HG02943 (cell line): ENCODE results near the gene OR8B3.
"Not testable (repeated sequence)": the region's sequence is repeated elsewhere in the genome, so short reads cannot be mapped to it uniquely, and the experiment has no call there.

Experiments used
- ATAC-seq: cut with Tn5 transposase; IDR thresholded peaks from one replicate; pipeline ENCODE4 v1.9.1; 2021; ENCODE audit warnings: mild to moderate bottlenecking, low read depth, moderate library complexity; ENCODE audit not compliant: unreplicated experiment

Gene OR8B3, protein sequence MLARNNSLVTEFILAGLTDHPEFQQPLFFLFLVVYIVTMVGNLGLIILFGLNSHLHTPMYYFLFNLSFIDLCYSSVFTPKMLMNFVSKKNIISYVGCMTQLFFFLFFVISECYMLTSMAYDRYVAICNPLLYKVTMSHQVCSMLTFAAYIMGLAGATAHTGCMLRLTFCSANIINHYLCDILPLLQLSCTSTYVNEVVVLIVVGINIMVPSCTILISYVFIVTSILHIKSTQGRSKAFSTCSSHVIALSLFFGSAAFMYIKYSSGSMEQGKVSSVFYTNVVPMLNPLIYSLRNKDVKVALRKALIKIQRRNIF

DNA sequence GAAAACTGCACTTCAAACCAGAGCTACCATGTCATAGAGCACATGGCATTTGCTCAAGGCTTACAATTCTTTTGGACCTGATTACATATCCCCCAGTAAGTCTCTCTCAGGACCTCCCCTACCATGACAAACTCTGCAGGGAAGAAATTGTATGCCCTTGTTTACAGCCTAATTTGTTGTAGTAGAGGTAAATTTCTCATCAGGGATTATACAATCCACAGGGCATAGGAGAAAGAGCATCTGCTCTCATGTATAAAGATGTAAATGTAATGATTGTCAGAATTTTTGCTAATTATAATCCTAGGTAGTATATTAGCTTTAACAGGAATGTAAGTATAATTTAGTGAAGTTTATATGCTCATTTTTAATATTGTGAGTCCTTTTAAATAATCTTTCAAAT, at the start of gene OR8B3:
OR8B3 (minus strand) TSS at position 101 of the 400 bp plus-strand sequence. CDS start 1,673 bp downstream, outside the sequence.
- ATAC-seq = no peak

DNA sequence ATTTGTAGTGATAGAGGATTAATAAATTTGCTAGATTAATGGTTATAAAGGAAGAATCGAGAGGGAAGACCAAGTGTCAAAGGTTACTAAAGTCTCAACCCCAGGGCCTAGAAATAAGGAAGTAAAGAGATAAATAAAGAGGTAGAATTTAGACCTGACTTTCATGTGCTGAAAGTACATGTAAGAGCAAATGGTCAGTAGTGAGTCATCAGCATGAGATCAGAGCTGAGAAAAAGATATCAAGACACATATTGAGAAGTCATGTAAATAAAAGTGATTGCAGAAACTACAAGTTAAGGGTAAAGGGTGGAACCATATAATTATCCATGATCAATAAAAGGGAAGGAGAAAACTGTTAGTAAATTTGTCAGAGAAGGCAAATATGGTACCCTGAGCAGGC, 48.1 kb upstream of the OR8B3 start:
- no peak for ATAC-seq

DNA sequence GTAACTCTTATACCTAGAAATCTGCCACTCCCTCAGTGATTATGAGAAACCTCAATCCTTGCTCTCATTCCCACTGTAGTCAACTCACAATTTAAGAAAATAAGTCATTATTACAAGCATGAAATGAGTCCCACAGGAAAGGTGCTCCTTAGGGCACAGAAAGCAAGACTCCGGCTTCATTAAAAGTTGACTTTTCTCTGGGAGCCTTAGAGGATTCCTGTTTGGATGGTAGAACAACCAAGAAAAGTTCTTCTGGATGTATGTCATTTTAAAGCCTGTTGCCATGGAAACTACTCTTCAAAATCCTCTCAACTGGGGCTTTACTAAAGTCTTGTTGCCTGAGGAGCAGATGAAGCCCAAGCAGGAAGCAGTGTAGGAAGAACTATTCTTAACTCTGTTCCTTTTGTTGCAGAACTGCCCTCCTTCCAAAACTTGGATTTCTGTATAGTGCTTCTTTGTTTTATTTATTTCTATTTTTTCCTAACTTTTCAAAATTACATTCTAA, 46.9 kb upstream of the OR8B3 start, which contains the start of gene OR8B8:
OR8B8 (minus strand) TSS at position 51 of the 505 bp plus-strand sequence. CDS start 4,611 bp downstream, outside the sequence.
- no peak for ATAC-seq

DNA sequence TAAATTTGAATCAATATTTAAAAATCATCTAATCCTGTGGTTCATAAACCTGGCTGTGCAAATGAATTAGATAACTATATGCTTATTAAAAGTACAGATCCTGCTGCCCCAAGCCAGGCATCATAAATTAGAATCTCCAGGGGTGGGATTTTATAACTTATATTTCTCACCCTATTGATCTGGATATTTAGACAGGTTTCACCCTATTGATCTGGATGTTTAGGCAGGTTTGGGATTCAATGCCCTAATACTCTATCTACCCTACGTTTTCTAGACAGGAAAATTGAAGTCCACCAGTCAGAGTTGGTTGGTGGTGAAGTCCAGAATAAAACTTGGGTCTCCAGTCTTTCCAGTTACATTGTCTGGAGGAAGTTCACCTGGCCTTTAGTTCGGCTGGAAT, 44.0 kb upstream of the OR8B3 start:
- no peak for ATAC-seq

DNA sequence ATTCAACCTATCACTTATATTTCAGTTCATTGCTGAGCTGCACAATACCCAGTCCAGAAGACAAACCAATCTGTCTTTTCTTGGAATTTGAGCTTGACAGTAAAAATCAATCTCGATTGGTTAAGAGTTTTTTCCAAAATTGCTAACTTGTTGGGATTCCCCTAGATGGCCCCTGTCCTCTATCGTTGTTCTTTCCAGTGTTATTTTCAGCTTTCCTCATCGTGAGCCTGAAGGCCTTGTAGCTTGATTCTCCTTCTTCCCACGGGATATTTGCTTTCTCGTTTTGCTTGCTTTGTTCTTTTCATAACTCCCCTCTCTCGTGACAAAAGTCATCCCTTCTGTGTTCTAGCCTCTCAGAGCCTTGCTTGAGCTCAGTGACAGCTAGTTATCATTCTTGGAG, 43.6 kb upstream of the OR8B3 start:
- no peak for ATAC-seq

DNA sequence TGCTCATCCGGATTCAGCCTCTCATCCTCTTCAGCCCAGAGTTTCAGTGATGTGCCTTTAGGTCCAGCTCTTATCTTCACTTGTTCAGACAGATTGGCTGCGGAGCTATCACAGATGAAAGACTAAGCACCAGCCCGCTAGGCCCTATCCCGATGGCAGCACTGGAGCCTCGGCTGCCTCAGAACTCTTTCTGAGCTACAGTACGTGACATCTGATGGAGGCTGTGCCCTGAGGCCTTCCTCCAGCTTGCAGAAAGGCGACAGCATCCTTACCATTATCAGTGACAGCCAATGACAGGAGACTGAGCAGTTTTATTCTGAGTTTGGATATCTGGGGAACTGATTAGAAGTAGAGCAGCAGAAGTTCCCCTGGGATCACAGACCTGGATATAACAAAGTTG, 42.7 kb upstream of the OR8B3 start:
- no peak for ATAC-seq

DNA sequence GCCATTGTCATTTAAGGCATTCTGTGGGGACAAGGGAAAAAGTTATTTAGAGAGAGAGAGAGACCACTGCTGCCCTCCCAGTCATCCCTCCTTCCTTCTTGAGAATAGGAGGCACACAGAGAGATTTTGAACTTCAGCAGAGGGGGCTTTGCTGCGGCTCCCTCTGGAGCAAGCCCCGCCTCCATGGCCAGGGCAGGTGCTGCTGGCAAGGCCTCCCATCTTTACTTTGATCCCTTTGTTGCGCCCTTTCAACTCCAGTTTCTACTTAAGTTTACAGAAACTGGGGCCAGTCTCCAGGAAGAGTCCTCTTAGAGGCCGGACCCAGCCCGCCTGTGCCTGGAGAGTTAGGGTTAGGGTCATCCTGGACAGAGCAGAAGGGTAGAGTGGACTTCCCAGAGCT, 42.3 kb upstream of the OR8B3 start:
- no peak for ATAC-seq

DNA sequence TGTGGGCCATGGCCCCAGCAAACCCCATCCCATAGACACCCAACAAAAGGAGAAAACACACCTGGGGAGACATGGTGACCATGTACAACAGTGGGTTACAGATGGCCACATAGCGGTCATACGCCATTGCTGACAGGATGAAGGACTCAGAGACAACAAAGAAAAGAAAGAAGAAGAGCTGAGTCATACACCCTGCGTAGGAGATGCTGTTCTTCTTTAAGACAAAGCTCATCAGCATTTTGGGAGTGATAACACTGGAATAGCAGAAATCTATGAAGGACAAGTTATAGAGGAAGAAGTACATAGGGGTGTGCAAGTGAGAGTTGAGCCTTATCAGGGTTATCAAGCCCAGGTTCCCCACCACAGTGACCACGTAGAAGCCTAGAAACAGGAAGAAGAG, 41.8 kb upstream of the OR8B3 start:
- ATAC-seq = no peak

DNA sequence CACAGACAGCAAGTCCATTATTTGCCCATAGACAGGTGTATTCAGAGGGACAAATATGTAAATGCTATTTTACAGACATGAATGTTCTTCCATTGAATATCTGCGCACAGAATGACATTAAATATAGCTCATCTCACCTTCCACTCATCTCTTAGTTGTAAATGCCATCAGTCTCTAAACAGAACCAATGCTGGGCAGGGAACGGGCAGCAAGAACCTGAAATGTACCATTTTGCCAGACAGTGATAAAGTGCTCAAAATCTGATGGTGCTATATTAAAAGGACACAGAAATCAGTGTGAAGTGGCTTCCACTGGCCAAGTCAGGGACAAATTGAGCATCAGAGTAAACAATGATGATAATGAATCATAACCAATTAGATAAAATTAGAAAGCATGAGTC, 35.9 kb upstream of the OR8B3 start:
- ATAC-seq = no peak

DNA sequence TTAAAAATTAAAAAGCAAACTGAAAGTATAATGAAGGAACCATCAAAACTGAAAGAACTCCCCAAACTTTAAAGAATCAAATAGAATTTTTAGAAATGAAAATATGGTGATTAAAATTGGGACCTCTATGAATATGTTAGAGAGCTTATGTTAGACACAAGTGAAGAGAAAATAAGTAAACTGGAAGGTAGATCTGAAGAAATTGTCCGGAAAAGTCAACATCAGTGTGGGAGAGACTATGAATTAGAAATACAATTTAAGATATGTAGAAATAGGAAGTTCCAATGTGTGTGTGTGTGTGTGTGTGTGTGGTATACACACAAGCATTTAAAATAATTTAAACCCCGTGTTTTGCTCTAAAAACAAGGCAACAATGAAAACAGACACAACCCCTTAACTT, 30.8 kb upstream of the OR8B3 start:
- no peak for ATAC-seq

DNA sequence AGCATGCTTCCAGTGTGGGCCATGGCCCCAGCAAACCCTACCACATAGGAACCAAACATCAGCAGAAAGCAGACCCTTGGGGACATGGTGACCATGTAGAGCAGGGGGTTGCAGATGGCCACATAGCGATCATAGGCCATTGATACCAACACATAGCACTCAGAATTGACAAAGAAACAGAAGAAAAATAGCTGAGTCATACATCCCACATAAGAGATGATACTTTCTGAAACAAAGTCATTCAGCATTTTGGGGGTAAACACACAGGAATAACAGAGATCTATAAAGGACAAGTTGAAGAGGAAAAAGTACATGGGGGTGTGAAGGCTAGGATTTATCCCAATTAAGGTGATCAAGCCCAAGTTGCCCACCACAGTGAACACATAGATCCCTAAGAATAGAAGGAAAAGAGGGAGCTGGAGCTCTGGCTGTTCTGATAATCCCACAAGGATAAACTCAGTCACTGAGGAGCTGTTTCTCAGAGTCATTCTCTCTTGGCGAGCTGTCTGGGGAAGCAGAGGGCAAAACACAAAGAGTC, 25.6 kb upstream of the OR8B3 start, which contains the start of gene OR8B4:
OR8B4 (minus strand) TSS at position 488 of the 538 bp plus-strand sequence; CDS start at position 488, 0 bp downstream.
- no peak for ATAC-seq

DNA sequence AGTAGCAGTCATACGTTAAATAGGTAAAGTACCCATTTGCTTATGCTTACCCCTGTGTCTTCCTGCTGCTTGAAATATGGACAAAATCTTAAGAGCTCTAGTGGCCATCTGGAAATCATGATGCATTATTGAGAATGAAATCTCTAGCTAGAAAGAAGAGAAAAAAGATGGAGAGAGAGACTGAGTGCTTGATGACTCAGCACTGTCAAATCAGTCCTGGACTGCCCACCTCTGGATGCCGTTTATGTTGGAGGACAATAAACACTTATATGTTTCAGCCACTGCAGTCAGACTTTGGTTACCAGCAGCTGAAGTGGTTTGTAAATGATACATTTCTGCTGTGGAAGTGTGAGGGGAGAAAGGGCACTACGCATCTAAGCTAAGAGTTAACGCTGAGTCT, 22.2 kb upstream of the OR8B3 start:
- no peak for ATAC-seq

DNA sequence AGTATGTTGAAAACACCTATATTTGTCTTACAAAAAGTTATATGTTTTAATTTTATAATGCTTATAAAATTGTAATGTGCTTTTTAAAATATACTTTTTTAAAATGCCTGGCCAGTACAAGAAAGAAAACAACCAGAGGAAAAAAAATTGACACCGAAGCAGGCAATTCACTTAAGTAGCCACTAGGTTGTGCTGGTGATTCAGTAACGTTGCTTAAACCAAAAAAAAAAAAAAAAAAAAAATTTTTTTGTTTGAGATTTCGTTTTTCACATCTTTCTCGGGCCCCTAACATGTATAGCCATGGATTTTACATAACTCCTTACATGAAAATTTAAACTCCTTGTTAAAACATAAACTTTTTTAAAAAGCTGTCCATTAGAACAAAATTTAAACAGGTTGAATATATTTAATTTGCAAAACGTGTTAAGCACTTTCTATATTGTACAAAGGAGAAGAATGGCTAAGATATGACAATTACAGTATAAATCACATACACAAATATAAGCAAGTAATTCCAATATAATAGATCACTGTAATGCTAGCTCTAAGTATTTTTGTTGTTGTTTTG, 16.6 kb upstream of the OR8B3 start:
- ATAC-seq = no peak

DNA sequence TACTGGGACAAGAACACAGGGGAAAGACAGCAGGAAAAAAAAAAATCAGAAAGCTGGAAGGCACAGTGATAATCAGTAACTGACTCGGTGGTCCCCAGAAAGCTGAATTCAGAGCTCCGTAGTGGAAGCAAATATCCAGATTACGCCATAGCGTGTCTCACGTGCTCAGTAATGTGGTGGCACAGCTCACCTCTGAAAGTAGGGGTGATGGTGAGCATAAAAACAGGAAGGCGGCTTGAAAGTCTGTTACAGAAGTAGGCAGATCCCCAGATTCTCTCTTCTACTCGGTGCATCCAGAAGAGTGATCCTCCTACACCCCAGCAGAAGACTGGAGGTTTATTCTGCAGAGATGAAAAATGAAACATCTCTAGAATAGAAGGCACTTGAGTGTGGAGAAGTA, 11.1 kb upstream of the OR8B3 start:
- no peak for ATAC-seq

DNA sequence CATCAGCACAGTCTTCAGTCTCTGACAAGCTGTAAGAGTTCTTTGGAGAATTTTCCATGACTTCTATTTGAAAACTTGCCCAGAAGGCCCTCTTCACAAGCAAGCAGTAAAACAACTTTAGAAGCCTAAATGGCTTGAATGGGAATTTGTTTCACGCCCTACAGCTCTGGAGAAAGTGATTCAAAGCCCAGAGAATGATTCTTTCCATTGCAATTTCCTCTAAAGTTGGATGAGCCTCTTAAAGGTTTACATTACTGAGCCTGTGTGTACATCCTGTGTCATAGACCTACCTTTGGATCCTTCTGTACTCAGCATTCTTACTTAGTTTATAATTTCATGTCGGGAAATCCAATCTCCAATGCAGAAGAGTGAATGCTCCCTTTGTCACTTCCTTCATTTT, 6.8 kb upstream of the OR8B3 start:
- no peak for ATAC-seq

DNA sequence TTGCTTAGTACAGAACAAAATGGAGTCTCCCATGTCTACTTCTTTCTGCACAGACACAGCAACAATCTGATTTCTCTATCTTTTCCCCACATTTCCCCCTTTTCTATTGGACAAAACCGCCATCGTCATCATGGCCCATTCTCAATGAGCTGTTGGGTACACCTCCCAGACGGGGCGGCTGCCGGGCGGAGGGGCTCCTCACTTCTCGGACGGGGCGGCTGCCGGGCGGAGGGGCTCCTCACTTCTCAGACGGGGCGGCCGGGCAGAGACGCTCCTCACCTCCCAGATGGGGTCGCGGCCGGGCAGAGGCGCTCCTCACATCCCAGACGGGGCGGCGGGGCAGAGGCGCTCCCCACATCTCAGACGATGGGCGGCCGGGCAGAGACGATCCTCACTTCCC, 4.4 kb upstream of the OR8B3 start:
- ATAC-seq = not testable (repeated sequence)

DNA sequence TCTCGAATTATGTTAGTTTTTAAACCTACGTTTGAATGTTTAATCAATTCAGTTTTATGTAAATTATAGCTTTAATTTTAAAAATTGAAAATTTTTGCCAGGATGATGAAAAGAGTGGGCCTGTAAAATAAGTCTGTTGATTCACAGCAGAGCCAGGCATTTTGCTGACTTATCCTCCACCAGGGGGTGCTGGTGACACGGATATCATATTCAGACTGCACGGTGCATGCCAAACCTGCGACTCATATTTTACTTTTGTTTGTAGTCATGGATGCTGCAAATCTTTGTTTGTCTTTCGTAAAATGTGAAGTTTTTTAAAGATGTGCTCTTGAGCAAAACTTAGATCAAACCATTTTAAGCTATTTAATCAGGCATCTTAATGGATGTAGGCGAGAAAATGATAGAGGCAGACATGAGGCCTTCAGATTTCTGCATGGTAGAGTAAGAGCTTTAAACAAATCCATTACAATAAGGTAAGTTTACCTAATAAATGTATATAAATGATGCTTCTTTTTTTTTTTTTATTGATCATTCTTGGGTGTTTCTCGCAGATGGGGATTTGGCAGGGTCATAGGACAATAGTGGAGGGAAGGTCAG, 3.6 kb upstream of the OR8B3 start:
- ATAC-seq = peak; percentile 96

DNA sequence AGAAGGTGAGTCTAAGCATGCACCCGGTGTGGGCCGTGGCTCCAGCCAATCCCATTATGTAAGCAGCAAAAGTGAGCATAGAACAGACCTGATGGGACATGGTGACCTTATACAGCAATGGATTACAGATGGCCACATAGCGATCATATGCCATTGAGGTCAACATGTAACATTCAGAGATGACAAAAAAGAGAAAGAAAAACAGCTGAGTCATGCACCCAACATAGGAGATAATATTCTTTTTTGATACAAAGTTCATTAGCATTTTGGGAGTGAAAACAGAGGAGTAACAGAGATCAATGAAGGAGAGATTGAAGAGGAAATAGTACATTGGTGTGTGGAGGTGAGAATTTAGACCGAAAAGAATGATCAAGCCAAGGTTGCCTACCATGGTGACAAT, 2.0 kb downstream of the OR8B3 start:
- not testable (repeated sequence) for ATAC-seq

DNA sequence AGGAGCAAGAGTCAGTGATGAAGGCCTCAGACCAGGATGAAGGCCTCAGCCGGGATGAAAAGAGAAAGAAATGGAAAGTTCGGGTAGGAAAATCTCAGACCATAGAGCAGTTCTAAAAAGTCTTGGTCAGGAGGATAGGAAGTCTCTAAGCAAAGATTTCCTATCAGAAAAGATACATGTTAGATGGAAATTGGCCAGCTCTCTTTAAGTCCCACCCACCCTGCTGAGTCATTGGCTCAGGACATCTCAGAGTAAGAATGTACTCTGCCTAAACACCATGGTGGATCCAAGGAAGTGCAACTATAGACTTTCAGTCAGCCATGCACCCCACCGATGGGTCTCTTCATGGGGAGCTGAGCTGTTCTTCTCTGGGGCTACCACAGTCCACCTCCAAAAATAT, 4.4 kb downstream of the OR8B3 start:
- ATAC-seq = no peak

DNA sequence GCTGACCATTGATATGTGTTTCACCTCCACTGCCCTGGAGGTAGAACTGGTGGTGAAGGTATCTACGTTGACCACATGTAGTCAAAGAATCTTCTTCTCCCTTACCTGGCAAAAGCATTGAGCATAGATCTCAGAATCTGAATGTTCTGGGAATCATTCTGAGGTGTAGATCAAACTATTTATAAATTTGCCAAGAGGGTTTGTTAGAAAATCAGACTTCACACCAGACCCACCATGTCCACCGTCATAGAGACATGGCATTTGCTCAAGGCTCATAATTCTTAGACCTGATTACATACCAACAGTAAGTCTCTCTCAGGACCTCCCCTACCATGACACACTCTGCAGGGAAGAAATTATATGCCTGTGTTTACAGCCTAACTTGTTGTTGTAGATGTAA, 14.4 kb downstream of the OR8B3 start, which contains the start of gene OR8B2:
OR8B2 (minus strand) TSS at position 101 of the 400 bp plus-strand sequence. CDS start 1,156 bp downstream, outside the sequence.
- ATAC-seq = no peak

DNA sequence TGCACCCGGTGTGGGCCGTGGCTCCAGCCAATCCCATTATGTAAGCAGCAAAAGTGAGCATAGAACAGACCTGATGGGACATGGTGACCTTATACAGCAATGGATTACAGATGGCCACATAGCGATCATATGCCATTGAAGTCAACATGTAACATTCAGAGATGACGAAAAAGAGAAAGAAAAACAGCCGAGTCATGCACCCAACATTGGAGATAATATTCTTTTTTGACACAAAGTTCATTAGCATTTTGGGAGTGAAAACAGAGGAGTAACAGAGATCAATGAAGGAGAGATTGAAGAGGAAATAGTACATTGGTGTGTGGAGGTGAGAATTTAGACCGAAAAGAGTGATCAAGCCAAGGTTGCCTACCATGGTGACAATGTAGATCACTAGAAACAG, 16.0 kb downstream of the OR8B3 start:
- not testable (repeated sequence) for ATAC-seq
